NCI-H510A treated with DMSO at 0.1 percent for 48 hours (cell line): ENCODE measurements around the gene CD300A.

Source experiments
- DNase-seq: peaks from one replicate; lab custom pipeline; 2025; lab: John Stamatoyannopoulos, UW

CD300A gene

GRCh38 chr17:74520790-74521480 lies 54.5 kb downstream of the CD300A start:
- no peak for DNase-seq

DNA sequence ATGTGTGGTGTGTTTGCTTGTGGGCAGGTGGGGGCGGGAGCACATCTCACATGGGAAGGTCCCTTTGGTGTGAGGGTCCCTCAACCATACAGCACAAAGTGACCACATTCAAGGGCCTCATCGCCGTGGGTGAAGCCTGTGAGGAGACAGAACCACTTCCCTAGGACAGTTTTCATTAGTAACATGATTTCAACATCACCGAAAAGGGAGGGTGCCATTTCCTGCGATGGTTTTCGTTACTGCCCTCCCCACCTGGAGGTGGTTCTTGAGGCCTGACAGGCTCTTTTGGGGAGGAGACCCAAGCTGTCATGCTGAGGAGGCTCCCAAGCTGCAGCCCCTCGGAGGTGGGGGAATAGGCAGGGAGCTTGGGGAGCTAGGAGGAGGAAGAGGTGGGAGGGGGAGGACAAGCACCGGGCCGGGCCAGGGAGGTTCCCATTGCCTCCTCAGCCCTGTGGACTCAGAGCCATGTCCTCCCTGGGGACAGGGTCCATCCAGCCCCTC lies 55.3 kb downstream of the CD300A start:
- DNase-seq, result no peak

DNA sequence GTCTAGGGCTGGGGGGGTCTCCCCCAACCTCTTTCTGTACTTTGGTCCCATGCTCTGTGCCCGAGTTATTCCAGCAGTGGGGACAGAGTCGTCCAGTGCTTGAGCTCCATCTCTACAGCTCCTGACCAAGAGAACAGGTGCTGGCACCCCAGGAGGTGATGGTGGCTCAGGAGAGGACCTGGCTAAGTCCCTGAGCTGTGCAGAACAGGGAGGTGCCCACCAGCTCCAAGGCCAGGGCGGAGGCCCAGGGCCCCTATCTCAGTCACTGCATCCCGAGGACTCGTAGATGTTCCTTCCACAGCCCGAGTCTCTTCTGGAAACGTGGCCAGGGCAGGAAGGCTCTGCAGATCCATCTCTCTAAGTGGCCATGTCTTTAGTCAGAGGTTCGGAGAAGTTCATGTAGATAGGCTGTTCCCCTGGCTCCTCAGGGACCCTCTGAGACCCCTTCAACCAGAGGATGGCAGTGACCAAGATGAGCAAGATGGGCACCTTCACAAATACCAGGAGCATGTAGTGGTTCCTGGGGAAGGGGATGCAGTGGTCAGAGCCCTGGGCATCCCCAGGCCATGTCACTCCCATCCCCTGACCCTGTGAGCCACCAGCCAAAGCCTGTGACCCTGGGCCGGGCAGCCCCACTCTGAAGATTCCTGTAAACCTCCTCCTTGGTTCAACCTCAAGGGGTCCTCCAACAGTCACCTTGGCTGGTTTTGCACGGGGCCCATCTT lies 56.1 kb downstream of the CD300A start:
- no peak for DNase-seq

DNA sequence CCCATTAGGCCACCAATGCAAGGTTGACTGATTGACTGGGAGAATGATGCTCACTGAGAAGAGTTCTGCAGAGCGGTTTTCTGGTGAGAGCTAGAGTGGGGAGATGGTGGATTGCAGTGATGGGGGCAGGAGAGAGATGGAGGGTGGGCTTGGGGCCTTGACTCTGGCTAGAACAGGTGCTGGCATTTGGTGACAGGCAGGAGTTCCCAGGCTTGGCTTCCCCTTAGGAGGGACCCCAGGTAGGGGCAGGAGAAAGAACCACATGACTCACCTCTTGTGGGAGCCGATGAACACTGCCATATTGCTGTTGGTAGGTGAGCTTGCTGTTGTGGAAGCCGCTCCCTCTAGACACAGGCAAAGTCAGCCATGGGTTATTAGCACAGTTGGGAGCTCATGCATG lies 56.9 kb downstream of the CD300A start:
- no peak for DNase-seq

GRCh38 chr17:74524653-74525464 lies 58.4 kb downstream of the CD300A start:
- no peak for DNase-seq

- DNase-seq, result no peak
Measured at GRCh38 chr17:74525465-74525725, 59.0 kb downstream of the CD300A start.

GRCh38 chr17:74525781-74526288 lies 59.4 kb downstream of the CD300A start:
- DNase-seq, result no peak

- DNase-seq, result no peak
Measured at GRCh38 chr17:74526681-74527080, 60.2 kb downstream of the CD300A start.

- no peak for DNase-seq
Measured at GRCh38 chr17:74527081-74527480, 60.6 kb downstream of the CD300A start.

GRCh38 chr17:74527756-74528155 lies 61.3 kb downstream of the CD300A start:
- no peak for DNase-seq

- no peak for DNase-seq
Measured at GRCh38 chr17:74528491-74529199, 62.2 kb downstream of the CD300A start.

- DNase-seq, result no peak
Measured at GRCh38 chr17:74529243-74529642, 62.8 kb downstream of the CD300A start.

- no peak for DNase-seq
Measured at GRCh38 chr17:74530831-74531150, 64.4 kb downstream of the CD300A start.

GRCh38 chr17:74531231-74531761 lies 64.9 kb downstream of the CD300A start, which contains the start of gene CD300LB:
Gene CD300LB, minus strand, starts transcription at chr17:74531475. Its CDS starts 125 bp downstream, at chr17:74531350.
- no peak for DNase-seq

GRCh38 chr17:74532115-74532514 lies 65.7 kb downstream of the CD300A start:
- no peak for DNase-seq
